Kidney epithelial cell (primary cell): ENCODE data around the gene ABCA4. TPM values are rescaled to one million over a fixed set of nuclear protein-coding genes. Genes with fewer than 3 reads are reported as not detected.
A peak's percentile ranks its signal among the peaks of the same experiment; 100 is the strongest.

Source experiments
- DNase-seq: peaks from one replicate; pipeline ENCODE4 v3.0.0-alpha.2; 2010; ENCODE audit warnings: low read depth
- H3K27me3 ChIP-seq: 2 replicates; pipeline ENCODE4 v1.6.0; 2011; ENCODE audit warnings: low read length; ENCODE audit not compliant: control insufficient read depth, insufficient read depth
- H3K36me3 ChIP-seq: 2 replicates; pipeline ENCODE4 v1.5.1; 2011; ENCODE audit warnings: low read length; ENCODE audit not compliant: control insufficient read depth, insufficient read depth
- H3K4me3 ChIP-seq: 2 replicates; pipeline ENCODE4 v1.5.1; 2011; ENCODE audit warnings: low read depth, mild to moderate bottlenecking, control low read depth, low read length
- total RNA-seq: library from RNA; depleted of rRNA; stranded (reverse); fragments of >200 nt; gene quantifications from 2 replicates; pipeline ENCODE4 v1.2.3, GENCODE V29; 2015
- TF ChIP-seq, protein P1 (sequence below): IDR thresholded peaks from 2 replicates; pipeline ENCODE4 v1.5.1; 2011; ENCODE audit warnings: mild to moderate bottlenecking, moderate library complexity, low read length, control low read depth, inconsistent platforms; ENCODE audit not compliant: insufficient read depth, poor library complexity, severe bottlenecking

The ABCA4 gene
- total RNA-seq, 1 donor from 2014 or later: not detected

DNA sequence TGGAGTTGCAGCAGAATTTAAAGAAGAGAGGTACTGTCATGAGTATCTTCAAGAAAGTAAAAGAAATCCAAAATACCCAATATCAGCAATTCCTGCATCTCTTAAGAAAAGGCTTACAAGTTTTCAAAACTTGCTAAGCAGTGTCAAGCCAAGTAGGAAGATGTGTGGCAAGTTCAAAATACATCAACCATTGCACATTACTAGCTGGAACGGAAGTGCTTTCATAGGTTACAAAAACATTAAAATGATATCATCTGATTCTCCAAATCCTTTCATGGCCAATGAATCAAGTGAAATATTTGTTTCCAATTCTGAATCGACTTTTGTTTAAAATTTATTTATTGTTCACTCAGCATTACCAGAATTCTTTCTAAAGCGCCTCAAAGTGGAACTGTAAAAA lies 5.7 kb upstream of the ABCA4 start:
- DNase-seq: no peak
- H3K36me3 ChIP-seq: no peaks in the 10 kb centered on the region
- TF ChIP-seq, protein P1, sequence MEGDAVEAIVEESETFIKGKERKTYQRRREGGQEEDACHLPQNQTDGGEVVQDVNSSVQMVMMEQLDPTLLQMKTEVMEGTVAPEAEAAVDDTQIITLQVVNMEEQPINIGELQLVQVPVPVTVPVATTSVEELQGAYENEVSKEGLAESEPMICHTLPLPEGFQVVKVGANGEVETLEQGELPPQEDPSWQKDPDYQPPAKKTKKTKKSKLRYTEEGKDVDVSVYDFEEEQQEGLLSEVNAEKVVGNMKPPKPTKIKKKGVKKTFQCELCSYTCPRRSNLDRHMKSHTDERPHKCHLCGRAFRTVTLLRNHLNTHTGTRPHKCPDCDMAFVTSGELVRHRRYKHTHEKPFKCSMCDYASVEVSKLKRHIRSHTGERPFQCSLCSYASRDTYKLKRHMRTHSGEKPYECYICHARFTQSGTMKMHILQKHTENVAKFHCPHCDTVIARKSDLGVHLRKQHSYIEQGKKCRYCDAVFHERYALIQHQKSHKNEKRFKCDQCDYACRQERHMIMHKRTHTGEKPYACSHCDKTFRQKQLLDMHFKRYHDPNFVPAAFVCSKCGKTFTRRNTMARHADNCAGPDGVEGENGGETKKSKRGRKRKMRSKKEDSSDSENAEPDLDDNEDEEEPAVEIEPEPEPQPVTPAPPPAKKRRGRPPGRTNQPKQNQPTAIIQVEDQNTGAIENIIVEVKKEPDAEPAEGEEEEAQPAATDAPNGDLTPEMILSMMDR: no peak
- no peaks in the 10 kb centered on the region for H3K27me3 ChIP-seq
- no peak overlapping the region for H3K4me3 ChIP-seq

DNA sequence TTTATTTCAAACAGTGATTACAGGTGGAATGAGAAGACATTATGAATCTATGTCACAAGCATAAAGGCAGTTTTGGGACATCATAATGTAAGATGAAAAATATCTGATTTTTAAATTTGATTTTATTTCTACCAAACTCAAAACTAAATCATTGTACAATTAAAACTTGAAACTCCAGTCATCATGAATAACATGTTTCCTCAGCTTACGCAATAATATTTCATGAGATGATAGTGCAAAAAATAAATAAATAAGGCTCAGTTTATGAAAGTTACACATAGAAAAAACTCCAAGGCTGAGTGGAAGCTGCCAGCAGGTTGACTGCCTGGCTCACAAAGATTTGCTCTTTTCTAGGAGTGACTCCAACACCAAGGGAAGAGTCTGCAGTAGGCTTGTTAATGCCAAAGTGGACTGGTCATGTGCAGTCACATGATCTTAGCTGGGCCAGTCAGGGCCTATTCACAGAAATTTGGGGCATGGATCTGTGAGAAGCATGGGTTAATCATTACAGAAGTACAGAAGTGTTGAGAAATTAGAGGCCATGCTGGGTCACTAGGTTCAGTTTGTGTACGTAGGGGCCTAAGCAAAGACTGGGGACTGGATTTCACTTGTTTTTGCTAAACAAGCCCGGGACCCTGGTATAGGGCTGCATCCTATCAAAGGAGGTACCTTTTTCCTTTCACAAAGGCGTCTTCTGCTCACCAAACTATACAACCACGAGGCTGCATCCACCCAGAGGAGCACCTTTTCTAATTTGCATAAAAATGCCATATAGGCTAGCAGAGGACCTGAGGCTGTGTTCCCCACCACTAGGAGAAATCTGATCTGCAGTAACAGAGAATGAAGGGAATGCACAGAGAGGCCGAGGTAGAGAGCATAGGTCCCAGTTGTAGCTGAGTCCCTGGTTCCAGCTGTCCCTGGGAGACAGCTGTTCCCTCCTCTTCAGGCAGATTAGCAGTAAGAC lies 4.9 kb upstream of the ABCA4 start:
- H3K4me3 ChIP-seq: no peak overlapping the region
- no peaks in the 10 kb centered on the region for H3K27me3 ChIP-seq
- TF ChIP-seq, protein P1: peak; percentile 9
- H3K36me3 ChIP-seq: no peaks in the 10 kb centered on the region
- DNase-seq: no peak

DNA sequence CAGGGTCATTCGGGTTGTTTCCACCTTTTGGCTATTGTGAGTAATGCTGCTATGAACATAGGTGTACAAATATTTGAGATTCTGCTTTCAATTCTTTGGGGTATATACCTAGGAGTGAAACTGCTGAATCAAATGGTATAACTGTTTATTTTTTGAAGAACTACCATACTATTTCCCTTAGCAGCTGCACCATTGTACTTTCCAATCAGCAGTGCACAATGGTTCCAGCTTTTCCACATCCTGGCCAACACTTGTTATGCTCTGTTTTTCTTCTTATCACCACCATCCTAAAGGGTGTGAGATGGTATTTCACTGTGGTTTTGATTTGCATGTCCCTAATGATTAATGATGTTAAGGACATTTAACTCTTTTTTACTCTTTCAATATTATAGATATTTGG lies 3.6 kb upstream of the ABCA4 start:
- TF ChIP-seq, protein P1: no peak
- H3K4me3 ChIP-seq: no peak overlapping the region
- H3K36me3 ChIP-seq: no peaks in the 10 kb centered on the region
- DNase-seq: no peak
- H3K27me3 ChIP-seq: no peaks in the 10 kb centered on the region

DNA sequence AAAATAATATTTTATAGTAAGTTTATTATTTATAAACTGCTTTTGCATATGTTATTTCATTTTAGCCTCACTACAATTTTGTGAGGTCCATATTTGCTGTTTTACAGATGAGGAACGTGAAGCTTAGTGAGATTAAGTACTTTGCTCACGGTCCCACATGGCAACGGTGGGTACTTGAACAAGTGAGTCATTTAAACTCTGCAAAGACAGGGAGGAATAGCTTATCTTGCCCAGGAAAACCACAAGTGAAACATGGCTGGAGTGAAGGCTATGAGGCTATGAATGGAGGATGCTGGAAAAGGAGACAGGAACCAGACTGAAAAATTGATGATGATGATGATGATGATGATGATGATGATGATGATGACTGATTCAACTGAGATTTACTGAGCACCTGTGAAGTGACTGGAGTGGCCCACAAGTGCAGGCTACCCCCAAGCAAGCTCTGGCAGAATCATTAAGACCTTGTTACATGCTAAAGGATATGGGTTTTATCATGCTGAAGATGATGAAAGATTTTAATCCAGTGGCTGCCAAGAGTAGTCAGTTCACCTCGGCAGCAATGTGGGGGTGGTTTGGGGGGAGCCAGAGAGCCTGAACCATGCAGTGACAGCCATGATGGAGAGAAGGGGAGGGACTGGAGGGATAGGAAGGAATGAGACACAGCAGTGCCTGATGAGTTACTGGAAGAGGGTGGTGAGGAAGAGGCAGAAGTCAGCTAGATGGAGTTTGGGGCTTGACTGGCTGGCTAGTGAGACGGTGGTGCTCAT lies 1.4 kb upstream of the ABCA4 start:
- DNase-seq: no peak
- Histone ChIP-seq H3K4me3 (no peak overlapping the region), H3K36me3 (no peaks in the 10 kb centered on the region), H3K27me3 (no peaks in the 10 kb centered on the region)
- TF ChIP-seq, protein P1: no peak

DNA sequence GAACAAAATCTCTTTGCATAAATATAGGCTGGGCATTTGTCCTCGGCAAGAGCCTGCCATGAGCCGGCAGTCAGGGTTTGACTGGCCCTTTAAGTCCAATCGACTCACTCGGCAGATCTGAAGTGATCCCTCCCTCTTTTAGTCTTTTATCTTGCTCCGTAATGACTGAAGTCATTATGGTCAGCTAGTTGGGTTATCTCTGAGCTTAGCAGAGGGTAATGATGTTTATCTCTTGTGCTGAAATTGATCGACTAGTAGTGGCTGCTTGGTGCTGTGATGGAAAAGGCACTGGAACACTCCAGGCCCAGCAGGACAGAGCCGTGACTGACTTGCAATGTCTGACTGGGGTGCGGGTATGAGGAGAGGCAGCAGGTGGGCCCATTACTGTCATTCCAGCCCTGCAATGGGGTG lies 468 bp upstream of the ABCA4 start:
- DNase-seq: no peak
- Histone ChIP-seq H3K4me3 (no peak overlapping the region), H3K27me3 (no peaks in the 10 kb centered on the region), H3K36me3 (no peaks in the 10 kb centered on the region)
- TF ChIP-seq, protein P1: no peak
